ENCODE measurements around the gene ADD2.

ADD2 gene

DNA sequence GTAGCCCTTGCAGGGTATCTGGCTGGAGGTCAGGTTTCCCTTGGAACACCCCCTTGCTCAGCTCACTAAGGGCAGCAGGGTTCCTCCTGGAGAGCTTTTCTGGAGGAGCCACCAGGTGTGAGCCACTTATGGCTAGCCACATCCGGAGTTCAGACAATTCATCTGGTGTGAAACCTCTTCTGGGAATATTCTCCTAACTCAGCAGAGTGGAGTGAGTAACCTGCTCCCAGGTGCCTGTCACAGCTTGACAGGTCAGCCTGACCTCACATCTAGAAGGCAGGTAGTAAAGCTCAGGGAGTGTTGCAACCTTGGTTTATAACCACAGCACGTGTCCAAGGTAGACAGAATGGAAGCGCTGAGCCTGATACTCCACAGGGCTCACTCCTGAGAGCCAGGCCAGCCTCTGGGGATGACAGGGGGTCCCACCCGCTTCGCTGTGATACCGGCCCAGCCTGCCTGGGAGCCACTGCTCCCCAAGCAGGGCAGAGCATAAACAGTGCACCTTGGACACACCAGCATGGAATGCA, 151.8 kb downstream of the ADD2 start:
- Histone ChIP-seq H3K23ac (ENCODE audit: low read depth, low read length, poor library complexity) (no peak overlapping the region), H3K14ac (ENCODE audit: low read length) (no peak overlapping the region), H3K27me3 (ENCODE audit: control insufficient read depth in 3 of 3, insufficient read depth in 3 of 3, low read depth in 1 of 3, low read length in 3 of 3) (peaks cover 0 to 42% (median 0%) of the 10 kb centered on the region in 3 experiments), H2BK120ac (ENCODE audit: low read depth, low read length) (no peak overlapping the region), H3K4me1 (ENCODE audit: control insufficient read depth in 2 of 2, insufficient read depth in 1 of 2, low read depth in 1 of 2, low read length in 2 of 2) (no peaks in the 10 kb centered on the region), H2BK12ac (ENCODE audit: low read length) (no peak overlapping the region), H3K9me3 (replicated peaks in 1 of 2; ENCODE audit: control insufficient read depth in 2 of 2, insufficient read depth in 1 of 2, low read depth in 1 of 2, low read length in 2 of 2) (peaks cover 0 to 2% of the 10 kb centered on the region in 2 donors), H3K36me3 (replicated peaks in 1 of 2; ENCODE audit: control insufficient read depth in 2 of 2, insufficient read depth in 2 of 2, low read length in 2 of 2) (no peaks in the 10 kb centered on the region), H2AFZ (ENCODE audit: low read length) (no peak overlapping the region), H2BK5ac (ENCODE audit: low read length) (no peak overlapping the region), H4K8ac (ENCODE audit: low read depth, low read length) (no peak overlapping the region), H2BK15ac (ENCODE audit: low read length) (no peak overlapping the region), H3K27ac (replicated peaks; ENCODE audit: low read length) (no peak overlapping the region), H3K4ac (ENCODE audit: low read length) (no peak overlapping the region), H4K91ac (ENCODE audit: low read depth, low read length, poor library complexity) (no peak overlapping the region), H3K4me2 (ENCODE audit: insufficient read depth, low read length, poor library complexity, severe bottlenecking) (no peak overlapping the region), H3K9ac (ENCODE audit: low read depth, low read length, poor library complexity) (no peak overlapping the region), H2AK5ac (ENCODE audit: low read depth, low read length) (peak overlapping the region; percentile 4), H3K4me3 (ENCODE audit: low read length in 2 of 2) (no peak overlapping the region), H3K79me1 (ENCODE audit: low read depth, low read length) (no peaks in the 10 kb centered on the region), H3K18ac (ENCODE audit: low read length) (no peak overlapping the region)
- DNase-seq (ENCODE audit: low spot score): no peak
- WGBS, 2 donors (ENCODE audit: extremely low coverage in 2 of 2, insufficient read length in 2 of 2, insufficient replicate concordance in 1 of 2): no CpG with 5 or more reads among the region's 6 CpGs

DNA sequence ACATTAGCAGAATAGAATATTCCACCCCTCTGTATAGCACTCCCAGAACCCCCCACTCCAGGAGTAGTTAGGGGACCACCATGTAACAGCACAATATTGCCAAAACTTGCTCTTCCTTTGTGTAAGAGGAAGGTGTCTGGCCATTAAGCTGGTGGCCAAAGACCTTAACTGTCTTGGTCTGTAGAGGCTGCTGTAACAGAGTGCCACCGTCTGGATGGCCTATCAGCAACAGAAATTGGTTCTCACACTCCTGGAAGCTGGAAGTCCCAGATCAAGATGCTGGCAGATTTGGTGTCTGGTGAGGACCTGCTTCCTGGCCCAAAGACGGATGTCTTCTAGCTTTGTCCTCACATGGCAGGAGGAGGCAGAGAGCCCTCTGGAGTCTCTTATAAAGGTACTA, 152.8 kb downstream of the ADD2 start:
- WGBS, 2 donors (ENCODE audit: extremely low coverage in 2 of 2, insufficient read length in 2 of 2, insufficient replicate concordance in 1 of 2): no CpG with 5 or more reads among the region's 2 CpGs
- H2BK12ac ChIP-seq (ENCODE audit: low read length): no peak overlapping the region
- no peak overlapping the region for H3K23ac ChIP-seq (ENCODE audit: low read depth, low read length, poor library complexity)
- no peak overlapping the region for H4K8ac ChIP-seq (ENCODE audit: low read depth, low read length)
- H3K4ac ChIP-seq (ENCODE audit: low read length): no peak overlapping the region
- H3K9ac ChIP-seq (ENCODE audit: low read depth, low read length, poor library complexity): no peak overlapping the region
- no peak overlapping the region for H2AFZ ChIP-seq (ENCODE audit: low read length)
- no peaks in the 10 kb centered on the region for H3K79me1 ChIP-seq (ENCODE audit: low read depth, low read length)
- H3K36me3 ChIP-seq (replicated peaks in 1 of 2; ENCODE audit: control insufficient read depth in 2 of 2, insufficient read depth in 2 of 2, low read length in 2 of 2): no peaks in the 10 kb centered on the region
- no peak overlapping the region for H3K18ac ChIP-seq (ENCODE audit: low read length)
- no peak overlapping the region for H3K14ac ChIP-seq (ENCODE audit: low read length)
- peaks cover 0 to 49% (median 0%) of the 10 kb centered on the region in 3 experiments for H3K27me3 ChIP-seq (ENCODE audit: control insufficient read depth in 3 of 3, insufficient read depth in 3 of 3, low read depth in 1 of 3, low read length in 3 of 3)
- no peak overlapping the region for H3K4me3 ChIP-seq (ENCODE audit: low read length in 2 of 2)
- no peak overlapping the region for H4K91ac ChIP-seq (ENCODE audit: low read depth, low read length, poor library complexity)
- peak overlapping the region; percentile 32 for H2AK5ac ChIP-seq (ENCODE audit: low read depth, low read length)
- H2BK5ac ChIP-seq (ENCODE audit: low read length): no peak overlapping the region
- no peak for DNase-seq (ENCODE audit: low spot score)
- no peak overlapping the region for H3K4me2 ChIP-seq (ENCODE audit: insufficient read depth, low read length, poor library complexity, severe bottlenecking)
- no peaks in the 10 kb centered on the region for H3K4me1 ChIP-seq (ENCODE audit: control insufficient read depth in 2 of 2, insufficient read depth in 1 of 2, low read depth in 1 of 2, low read length in 2 of 2)
- H2BK15ac ChIP-seq (ENCODE audit: low read length): no peak overlapping the region
- H3K9me3 ChIP-seq (replicated peaks in 1 of 2; ENCODE audit: control insufficient read depth in 2 of 2, insufficient read depth in 1 of 2, low read depth in 1 of 2, low read length in 2 of 2): peaks cover 0 to 2% of the 10 kb centered on the region in 2 donors
- no peak overlapping the region for H2BK120ac ChIP-seq (ENCODE audit: low read depth, low read length)
- no peak overlapping the region for H3K27ac ChIP-seq (replicated peaks; ENCODE audit: low read length)

DNA sequence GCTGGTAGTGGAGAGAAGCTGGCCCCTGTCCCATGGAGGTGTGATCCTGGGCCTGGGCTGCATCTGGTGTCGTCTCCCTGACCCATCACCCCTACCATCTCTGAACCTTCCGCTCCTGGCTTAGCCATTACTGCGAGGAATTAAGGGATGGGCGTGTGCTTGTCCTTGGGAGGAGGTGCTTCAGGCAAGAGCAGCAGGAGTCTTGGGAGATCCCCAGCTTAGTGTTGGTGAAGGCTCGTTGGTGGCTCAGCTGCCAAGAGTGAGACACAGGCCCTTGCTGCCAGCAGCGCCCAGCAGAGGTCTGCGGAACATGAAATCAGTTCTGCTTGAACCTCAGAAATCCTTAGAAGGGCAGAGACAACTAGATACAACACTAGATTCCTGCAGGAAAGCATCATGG, 154.5 kb downstream of the ADD2 start:
- H2BK12ac ChIP-seq (ENCODE audit: low read length): no peak overlapping the region
- H2AK5ac ChIP-seq (ENCODE audit: low read depth, low read length): no peak overlapping the region
- no peak overlapping the region for H3K23ac ChIP-seq (ENCODE audit: low read depth, low read length, poor library complexity)
- WGBS, 2 donors (ENCODE audit: extremely low coverage in 2 of 2, insufficient read length in 2 of 2, insufficient replicate concordance in 1 of 2): no CpG with 5 or more reads among the region's 7 CpGs
- no peaks in the 10 kb centered on the region for H3K79me1 ChIP-seq (ENCODE audit: low read depth, low read length)
- no peak overlapping the region for H2BK5ac ChIP-seq (ENCODE audit: low read length)
- H2BK120ac ChIP-seq (ENCODE audit: low read depth, low read length): no peak overlapping the region
- H3K18ac ChIP-seq (ENCODE audit: low read length): peak overlapping the region; percentile 41
- H3K4ac ChIP-seq (ENCODE audit: low read length): no peak overlapping the region
- no peak overlapping the region for H3K4me2 ChIP-seq (ENCODE audit: insufficient read depth, low read length, poor library complexity, severe bottlenecking)
- H3K27me3 ChIP-seq (ENCODE audit: control insufficient read depth in 3 of 3, insufficient read depth in 3 of 3, low read depth in 1 of 3, low read length in 3 of 3): peaks cover 0 to 45% (median 0%) of the 10 kb centered on the region in 3 experiments
- no peak overlapping the region for H4K8ac ChIP-seq (ENCODE audit: low read depth, low read length)
- no peaks in the 10 kb centered on the region for H3K36me3 ChIP-seq (replicated peaks in 1 of 2; ENCODE audit: control insufficient read depth in 2 of 2, insufficient read depth in 2 of 2, low read length in 2 of 2)
- no peak overlapping the region for H3K4me3 ChIP-seq (ENCODE audit: low read length in 2 of 2)
- H3K27ac ChIP-seq (replicated peaks; ENCODE audit: low read length): no peak overlapping the region
- H2AFZ ChIP-seq (ENCODE audit: low read length): no peak overlapping the region
- DNase-seq (ENCODE audit: low spot score): no peak
- H3K14ac ChIP-seq (ENCODE audit: low read length): peak overlapping the region; percentile 61
- peak overlapping the region; percentile 9 for H3K9ac ChIP-seq (ENCODE audit: low read depth, low read length, poor library complexity)
- H2BK15ac ChIP-seq (ENCODE audit: low read length): no peak overlapping the region
- H3K9me3 ChIP-seq (replicated peaks in 1 of 2; ENCODE audit: control insufficient read depth in 2 of 2, insufficient read depth in 1 of 2, low read depth in 1 of 2, low read length in 2 of 2): peaks cover 0 to under 1% of the 10 kb centered on the region in 2 donors
- no peaks in the 10 kb centered on the region for H3K4me1 ChIP-seq (ENCODE audit: control insufficient read depth in 2 of 2, insufficient read depth in 1 of 2, low read depth in 1 of 2, low read length in 2 of 2)
- no peak overlapping the region for H4K91ac ChIP-seq (ENCODE audit: low read depth, low read length, poor library complexity)

DNA sequence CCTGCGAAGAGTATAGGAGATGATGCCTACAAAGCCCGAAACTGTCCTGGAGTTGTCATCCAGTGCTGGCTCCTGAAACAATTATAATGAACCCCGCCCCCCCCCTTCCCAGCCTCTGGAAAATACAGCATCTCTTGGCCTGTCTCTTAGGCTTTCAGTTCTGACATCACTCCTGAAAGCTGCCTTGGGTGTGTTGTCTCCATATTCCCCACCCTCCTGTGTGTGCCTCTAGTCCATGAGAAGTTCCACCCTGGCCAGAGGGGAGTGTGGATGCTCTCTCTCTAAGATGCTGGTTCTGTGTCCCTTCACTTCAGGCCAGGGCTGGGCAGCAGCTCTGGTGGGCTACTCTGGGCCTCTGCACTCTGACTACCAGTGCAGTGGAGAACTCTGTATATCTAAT, 155.4 kb downstream of the ADD2 start:
- H2BK12ac ChIP-seq (ENCODE audit: low read length): no peak overlapping the region
- no peak overlapping the region for H4K8ac ChIP-seq (ENCODE audit: low read depth, low read length)
- H3K4ac ChIP-seq (ENCODE audit: low read length): no peak overlapping the region
- no peak overlapping the region for H2AK5ac ChIP-seq (ENCODE audit: low read depth, low read length)
- DNase-seq (ENCODE audit: low spot score): no peak
- H2BK15ac ChIP-seq (ENCODE audit: low read length): no peak overlapping the region
- H3K27me3 ChIP-seq (ENCODE audit: control insufficient read depth in 3 of 3, insufficient read depth in 3 of 3, low read depth in 1 of 3, low read length in 3 of 3): peaks cover 0 to 47% (median 0%) of the 10 kb centered on the region in 3 experiments
- no peaks in the 10 kb centered on the region for H3K79me1 ChIP-seq (ENCODE audit: low read depth, low read length)
- H4K91ac ChIP-seq (ENCODE audit: low read depth, low read length, poor library complexity): no peak overlapping the region
- H3K36me3 ChIP-seq (replicated peaks in 1 of 2; ENCODE audit: control insufficient read depth in 2 of 2, insufficient read depth in 2 of 2, low read length in 2 of 2): no peaks in the 10 kb centered on the region
- H3K4me1 ChIP-seq (ENCODE audit: control insufficient read depth in 2 of 2, insufficient read depth in 1 of 2, low read depth in 1 of 2, low read length in 2 of 2): no peaks in the 10 kb centered on the region
- H3K14ac ChIP-seq (ENCODE audit: low read length): peak overlapping the region; percentile 9
- no peak overlapping the region for H3K18ac ChIP-seq (ENCODE audit: low read length)
- H3K4me3 ChIP-seq (ENCODE audit: low read length in 2 of 2): no peak overlapping the region
- H3K9ac ChIP-seq (ENCODE audit: low read depth, low read length, poor library complexity): no peak overlapping the region
- no peaks in the 10 kb centered on the region for H3K9me3 ChIP-seq (replicated peaks in 1 of 2; ENCODE audit: control insufficient read depth in 2 of 2, insufficient read depth in 1 of 2, low read depth in 1 of 2, low read length in 2 of 2)
- no peak overlapping the region for H2BK5ac ChIP-seq (ENCODE audit: low read length)
- H3K23ac ChIP-seq (ENCODE audit: low read depth, low read length, poor library complexity): no peak overlapping the region
- no peak overlapping the region for H2AFZ ChIP-seq (ENCODE audit: low read length)
- H2BK120ac ChIP-seq (ENCODE audit: low read depth, low read length): no peak overlapping the region
- no peak overlapping the region for H3K27ac ChIP-seq (replicated peaks; ENCODE audit: low read length)
- H3K4me2 ChIP-seq (ENCODE audit: insufficient read depth, low read length, poor library complexity, severe bottlenecking): no peak overlapping the region
- no CpG with 5 or more reads among the region's 3 CpGs for whole genome bisulfite sequencing, 2 donors (ENCODE audit: extremely low coverage in 2 of 2, insufficient read length in 2 of 2, insufficient replicate concordance in 1 of 2)

Measured in neuronal stem cell (in vitro differentiated cells).